Liver (tissue), 9 donors: ENCODE data around the gene SPRR2G. TPM values are rescaled to one million over a fixed set of nuclear protein-coding genes. Genes with fewer than 3 reads are reported as not detected.
"Not testable (repeated sequence)": the region's sequence is repeated elsewhere in the genome, so short reads cannot be mapped to it uniquely, and the experiment has no call there.

Experiments used
- DNase-seq: peaks from one replicate; pipeline ENCODE4 v3.0.0-alpha.2; 2017; ENCODE audit warnings: low spot score
- H3K27ac ChIP-seq, 2 donors: one replicate each; pipeline ENCODE4 v1.7.0; 2013; ENCODE audit warnings: inconsistent platforms in 2 of 2, low read length in 2 of 2, control low read depth in 1 of 2, low read depth in 1 of 2, mild to moderate bottlenecking in 1 of 2
- H3K27me3 ChIP-seq, 4 donors: one replicate each; pipeline versions ENCODE4 v1.6.1 to v1.7.0; 2013; ENCODE audit warnings: low read length in 3 of 4, inconsistent platforms in 1 of 4, mild to moderate bottlenecking in 1 of 4, moderate library complexity in 1 of 4; ENCODE audit not compliant: control insufficient read depth in 4 of 4, insufficient read depth in 4 of 4
- H3K36me3 ChIP-seq, 4 donors: one replicate each; pipeline versions ENCODE4 v1.6.1 to v1.7.0; 2013; ENCODE audit warnings: low read length in 3 of 4, mild to moderate bottlenecking in 3 of 4, low read depth in 1 of 4, moderate library complexity in 1 of 4; ENCODE audit not compliant: control insufficient read depth in 4 of 4, insufficient read depth in 3 of 4
- H3K4me1 ChIP-seq, 4 donors: one replicate each; pipeline versions ENCODE4 v1.6.1 to v1.7.0; 2013; ENCODE audit warnings: low read length in 3 of 4, mild to moderate bottlenecking in 3 of 4, moderate library complexity in 1 of 4; ENCODE audit not compliant: control insufficient read depth in 4 of 4, insufficient read depth in 4 of 4
- H3K4me3 ChIP-seq, 3 donors: one replicate each; pipeline versions ENCODE4 v1.6.1 to v1.7.0; 2013; ENCODE audit warnings: low read length in 3 of 3, control low read depth in 1 of 3, low read depth in 1 of 3, mild to moderate bottlenecking in 1 of 3
- H3K9ac ChIP-seq, 2 donors: one replicate each; pipeline ENCODE4 v1.7.0; 2013; ENCODE audit warnings: low read length in 2 of 2, mild to moderate bottlenecking in 2 of 2, moderate library complexity in 2 of 2, control low read depth in 1 of 2, low read depth in 1 of 2
- H3K9me3 ChIP-seq, 4 donors: one replicate each; pipeline versions ENCODE4 v1.6.1 to v1.7.0; 2013; ENCODE audit warnings: low read length in 3 of 4; ENCODE audit not compliant: control insufficient read depth in 4 of 4
- CTCF ChIP-seq: fragments of 150-350 bp; IDR thresholded peaks from 2 replicates; pipeline ENCODE4 v1.5.1; 2017; ENCODE audit warnings: improper control_type of control experiment, low read depth, low read length; ENCODE audit not compliant: missing input control
- FOXA1 ChIP-seq: IDR thresholded peaks from 2 replicates; pipeline ENCODE4 v1.6.1; 2016; ENCODE audit warnings: antibody characterized with exemption
- HNF4G ChIP-seq: IDR thresholded peaks from 2 replicates; pipeline ENCODE4 v1.6.1; 2016; ENCODE audit warnings: antibody characterized with exemption
- JUND ChIP-seq, 2 donors: IDR thresholded peaks; 2 replicates each; pipeline ENCODE4 v1.6.1; 2016; ENCODE audit warnings: antibody characterized with exemption in 2 of 2
- NR2F2 ChIP-seq: IDR thresholded peaks from 2 replicates; pipeline ENCODE4 v1.6.1; 2016; ENCODE audit warnings: antibody characterized with exemption
- RAD21 ChIP-seq, 2 donors: IDR thresholded peaks; 2 replicates each; pipeline ENCODE4 v1.6.1; 2016; ENCODE audit warnings: antibody characterized with exemption in 2 of 2, mild to moderate bottlenecking in 2 of 2
- RXRA ChIP-seq, 2 donors: IDR thresholded peaks; 2 replicates each; pipeline ENCODE4 v1.6.1; 2017 to 2018; ENCODE audit warnings: antibody characterized with exemption in 2 of 2, mild to moderate bottlenecking in 1 of 2
- SP1 ChIP-seq: IDR thresholded peaks from 2 replicates; pipeline ENCODE4 v1.6.1; 2018; ENCODE audit warnings: antibody characterized with exemption, mild to moderate bottlenecking
- YY1 ChIP-seq: IDR thresholded peaks from 2 replicates; pipeline ENCODE4 v1.6.1; 2016; ENCODE audit warnings: antibody characterized with exemption, mild to moderate bottlenecking
- whole genome bisulfite sequencing: extraction: QIAGEN DNeasy Blood & Tissue Kit; methylation state at CpG from one replicate; pipeline ENCODE4 v1.1.7; 2013; 5-methylcytosine and 5-hydroxymethylcytosine counted together
- polyA plus RNA-seq, 2 donors: library from polyadenylated mRNA; stranded (reverse) in 1 of 2; unstranded in 1 of 2; fragments of 200-250 nt in 1 of 2; fragments of >200 nt in 1 of 2; fragmentation: Nextera tagmentation in 1 of 2; extraction: Ambion mirVana in 1 of 2; gene quantifications; one replicate each; pipeline versions ENCODE4 v1.2.1 to v1.2.3, GENCODE V29; 2013 to 2015
- total RNA-seq, 2 donors: library from RNA; depleted of rRNA; stranded (reverse); fragments of >200 nt; gene quantifications; one replicate each; pipeline ENCODE4 v1.2.3, GENCODE V29; 2014
- TF ChIP-seq, protein P1 (sequence below): IDR thresholded peaks from 2 replicates; pipeline ENCODE4 v1.6.1; 2016; ENCODE audit warnings: antibody characterized with exemption
- TF ChIP-seq, protein P2 (sequence below): IDR thresholded peaks from 2 replicates; pipeline ENCODE4 v1.6.1; 2016; ENCODE audit warnings: antibody characterized with exemption, mild to moderate bottlenecking
- TF ChIP-seq, protein P3 (sequence below): IDR thresholded peaks from 2 replicates; pipeline ENCODE4 v1.6.1; 2016; ENCODE audit warnings: antibody characterized with exemption
- TF ChIP-seq, protein P4 (sequence below): IDR thresholded peaks from 2 replicates; pipeline ENCODE4 v1.6.1; 2016; ENCODE audit warnings: antibody characterized with exemption
- donor health status: healthy.
- donor health status: healthy.
- donor health status: healthy.
- donor health status: healthy.
- donor health status: healthy.

Gene SPRR2G
- total and polyA plus RNA-seq, 4 donors = not detected

DNA sequence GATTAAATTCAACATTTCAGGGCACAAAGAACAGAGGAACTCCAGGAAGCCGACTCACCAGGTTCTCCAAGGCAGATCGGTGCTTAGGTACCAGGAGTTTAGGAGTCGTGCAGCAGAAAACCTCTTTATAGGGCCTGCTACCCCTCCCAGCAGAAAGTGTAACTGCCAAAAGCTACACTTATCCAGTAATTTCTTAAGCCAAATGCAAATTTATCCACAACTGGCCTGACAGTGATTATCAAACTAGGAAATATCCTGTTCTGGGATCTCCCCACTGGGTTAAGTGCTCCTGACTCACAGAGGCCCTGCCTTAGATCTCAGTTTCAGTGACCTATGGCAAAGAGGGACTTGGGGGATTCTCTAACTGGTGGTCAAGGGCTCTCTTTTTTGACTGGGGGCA lies 37.3 kb downstream of the SPRR2G start, which contains the start of gene SPRR2F:
TSS of gene SPRR2F (minus strand) at position 101 of the 400 bp plus-strand sequence. CDS start 783 bp downstream, outside the sequence.
- Histone ChIP-seq H3K9me3 (no peaks in the 10 kb centered on the region), H3K27me3 (peaks cover 0 to 3% (median 0%) of the 10 kb centered on the region in 4 donors), H3K4me3 (no peak within 1 kb of the TSS), H3K4me1 (no peaks in the 10 kb centered on the region), H3K36me3 (no peaks in the 10 kb centered on the region), H3K27ac (no peak within 1 kb of the TSS), H3K9ac (no peak within 1 kb of the TSS)
- TF ChIP-seq JUND (IDR thresholded peaks at IDR 0.05) (no peak), FOXA1 (no peak), RXRA (IDR thresholded peaks at IDR 0.05) (no peak), RAD21 (IDR thresholded peaks at IDR 0.05) (no peak), CTCF (no peak), HNF4G (no peak), NR2F2 (no peak)
- TF ChIP-seq, protein P1, sequence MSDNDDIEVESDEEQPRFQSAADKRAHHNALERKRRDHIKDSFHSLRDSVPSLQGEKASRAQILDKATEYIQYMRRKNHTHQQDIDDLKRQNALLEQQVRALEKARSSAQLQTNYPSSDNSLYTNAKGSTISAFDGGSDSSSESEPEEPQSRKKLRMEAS = no peak
- TF ChIP-seq, protein P2, sequence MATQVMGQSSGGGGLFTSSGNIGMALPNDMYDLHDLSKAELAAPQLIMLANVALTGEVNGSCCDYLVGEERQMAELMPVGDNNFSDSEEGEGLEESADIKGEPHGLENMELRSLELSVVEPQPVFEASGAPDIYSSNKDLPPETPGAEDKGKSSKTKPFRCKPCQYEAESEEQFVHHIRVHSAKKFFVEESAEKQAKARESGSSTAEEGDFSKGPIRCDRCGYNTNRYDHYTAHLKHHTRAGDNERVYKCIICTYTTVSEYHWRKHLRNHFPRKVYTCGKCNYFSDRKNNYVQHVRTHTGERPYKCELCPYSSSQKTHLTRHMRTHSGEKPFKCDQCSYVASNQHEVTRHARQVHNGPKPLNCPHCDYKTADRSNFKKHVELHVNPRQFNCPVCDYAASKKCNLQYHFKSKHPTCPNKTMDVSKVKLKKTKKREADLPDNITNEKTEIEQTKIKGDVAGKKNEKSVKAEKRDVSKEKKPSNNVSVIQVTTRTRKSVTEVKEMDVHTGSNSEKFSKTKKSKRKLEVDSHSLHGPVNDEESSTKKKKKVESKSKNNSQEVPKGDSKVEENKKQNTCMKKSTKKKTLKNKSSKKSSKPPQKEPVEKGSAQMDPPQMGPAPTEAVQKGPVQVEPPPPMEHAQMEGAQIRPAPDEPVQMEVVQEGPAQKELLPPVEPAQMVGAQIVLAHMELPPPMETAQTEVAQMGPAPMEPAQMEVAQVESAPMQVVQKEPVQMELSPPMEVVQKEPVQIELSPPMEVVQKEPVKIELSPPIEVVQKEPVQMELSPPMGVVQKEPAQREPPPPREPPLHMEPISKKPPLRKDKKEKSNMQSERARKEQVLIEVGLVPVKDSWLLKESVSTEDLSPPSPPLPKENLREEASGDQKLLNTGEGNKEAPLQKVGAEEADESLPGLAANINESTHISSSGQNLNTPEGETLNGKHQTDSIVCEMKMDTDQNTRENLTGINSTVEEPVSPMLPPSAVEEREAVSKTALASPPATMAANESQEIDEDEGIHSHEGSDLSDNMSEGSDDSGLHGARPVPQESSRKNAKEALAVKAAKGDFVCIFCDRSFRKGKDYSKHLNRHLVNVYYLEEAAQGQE = no peak
- no peak for DNase-seq
- 76% methylated on average over 3 of the region's 3 CpGs for WGBS

- H3K27ac ChIP-seq, H3K4me3 ChIP-seq, DNase-seq, H3K9ac ChIP-seq, H3K36me3 ChIP-seq, H3K4me1 ChIP-seq, H3K9me3 ChIP-seq, H3K27me3 ChIP-seq: not testable (repeated sequence)
- WGBS = 73% methylated on average over 5 of the region's 5 CpGs
Measured at GRCh38 chr1:153112454-153112853, 38.2 kb downstream of the SPRR2G start.

- Histone ChIP-seq H3K9me3 (peaks cover 0 to under 1% (median 0%) of the 10 kb centered on the region in 4 donors), H3K27ac (no peak overlapping the region), H3K27me3 (no peaks in the 10 kb centered on the region), H3K4me1 (no peaks in the 10 kb centered on the region), H3K9ac (no peak overlapping the region), H3K4me3 (no peak overlapping the region), H3K36me3 (no peaks in the 10 kb centered on the region)
- 84% methylated on average over 5 of the region's 5 CpGs for WGBS
- TF ChIP-seq SP1 (no peak), JUND (IDR thresholded peaks at IDR 0.05) (no peak), FOXA1 (no peak), YY1 (no peak)
- TF ChIP-seq, protein P3, sequence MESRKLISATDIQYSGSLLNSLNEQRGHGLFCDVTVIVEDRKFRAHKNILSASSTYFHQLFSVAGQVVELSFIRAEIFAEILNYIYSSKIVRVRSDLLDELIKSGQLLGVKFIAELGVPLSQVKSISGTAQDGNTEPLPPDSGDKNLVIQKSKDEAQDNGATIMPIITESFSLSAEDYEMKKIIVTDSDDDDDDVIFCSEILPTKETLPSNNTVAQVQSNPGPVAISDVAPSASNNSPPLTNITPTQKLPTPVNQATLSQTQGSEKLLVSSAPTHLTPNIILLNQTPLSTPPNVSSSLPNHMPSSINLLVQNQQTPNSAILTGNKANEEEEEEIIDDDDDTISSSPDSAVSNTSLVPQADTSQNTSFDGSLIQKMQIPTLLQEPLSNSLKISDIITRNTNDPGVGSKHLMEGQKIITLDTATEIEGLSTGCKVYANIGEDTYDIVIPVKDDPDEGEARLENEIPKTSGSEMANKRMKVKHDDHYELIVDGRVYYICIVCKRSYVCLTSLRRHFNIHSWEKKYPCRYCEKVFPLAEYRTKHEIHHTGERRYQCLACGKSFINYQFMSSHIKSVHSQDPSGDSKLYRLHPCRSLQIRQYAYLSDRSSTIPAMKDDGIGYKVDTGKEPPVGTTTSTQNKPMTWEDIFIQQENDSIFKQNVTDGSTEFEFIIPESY = no peak
- TF ChIP-seq, protein P4, sequence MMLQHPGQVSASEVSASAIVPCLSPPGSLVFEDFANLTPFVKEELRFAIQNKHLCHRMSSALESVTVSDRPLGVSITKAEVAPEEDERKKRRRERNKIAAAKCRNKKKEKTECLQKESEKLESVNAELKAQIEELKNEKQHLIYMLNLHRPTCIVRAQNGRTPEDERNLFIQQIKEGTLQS = no peak
- TF ChIP-seq, protein P2 = no peak
- no peak for DNase-seq
Measured at GRCh38 chr1:153100245-153100644, 50.4 kb downstream of the SPRR2G start.
